ES-I3 (cell line): ENCODE results near the gene SWAP70.
A peak's percentile ranks its signal among the peaks of the same experiment; 100 is the strongest.

Experiments
- H3K36me3 ChIP-seq: 2 replicates; pipeline ENCODE4 v1.6.1; 2013; ENCODE audit warnings: mild to moderate bottlenecking, low read length, control low read depth, moderate library complexity; ENCODE audit not compliant: insufficient read depth
- H3K4me1 ChIP-seq: 2 replicates; pipeline ENCODE4 v1.6.1; 2013; ENCODE audit warnings: mild to moderate bottlenecking, control low read depth, low read length; ENCODE audit not compliant: insufficient read depth
- H3K9ac ChIP-seq: 2 replicates; pipeline ENCODE4 v1.6.1; 2013; ENCODE audit warnings: low read depth, mild to moderate bottlenecking, low read length, moderate library complexity
- H3K9me3 ChIP-seq: 2 replicates; pipeline ENCODE4 v1.6.1; 2013; ENCODE audit warnings: mild to moderate bottlenecking, low read length, moderate library complexity; ENCODE audit not compliant: control insufficient read depth, insufficient read depth

SWAP70 gene

GRCh38 chr11:9664276-9665171 is 647 bp downstream of the SWAP70 start:
- peak overlapping the region; percentile 92 for H3K9ac ChIP-seq
- no peaks in the 10 kb centered on the region for H3K36me3 ChIP-seq
- H3K4me1 ChIP-seq = no peaks in the 10 kb centered on the region
- H3K9me3 ChIP-seq = peaks cover 4% of the 10 kb centered on the region

- H3K4me1 ChIP-seq = no peaks in the 10 kb centered on the region
- no peaks in the 10 kb centered on the region for H3K36me3 ChIP-seq
- H3K9me3 ChIP-seq = peaks cover 4% of the 10 kb centered on the region
- H3K9ac ChIP-seq = peak overlapping the region; percentile 92; the same call in 1 of the 2 replicates
These were observed 1.9 kb downstream of the SWAP70 start for GRCh38 chr11:9665749-9666148.

- Histone ChIP-seq H3K4me1 (peaks cover 3% of the 10 kb centered on the region; the same call in 1 of the 2 replicates), H3K9ac (no peak overlapping the region), H3K9me3 (peaks cover 4% of the 10 kb centered on the region), H3K36me3 (no peaks in the 10 kb centered on the region)
These were observed 6.1 kb downstream of the SWAP70 start for GRCh38 chr11:9669954-9670353.

- Histone ChIP-seq H3K9ac (no peak overlapping the region), H3K36me3 (no peaks in the 10 kb centered on the region), H3K9me3 (no peaks in the 10 kb centered on the region), H3K4me1 (peaks cover 3% of the 10 kb centered on the region; the same call in 1 of the 2 replicates)
These were observed 8.5 kb downstream of the SWAP70 start for GRCh38 chr11:9672288-9672916.

- H3K9me3 ChIP-seq = no peaks in the 10 kb centered on the region
- H3K4me1 ChIP-seq = peaks cover 3% of the 10 kb centered on the region; the same call in 1 of the 2 replicates
- H3K9ac ChIP-seq = no peak overlapping the region
- no peaks in the 10 kb centered on the region for H3K36me3 ChIP-seq
These were observed 9.0 kb downstream of the SWAP70 start for GRCh38 chr11:9672918-9673317.

- no peak overlapping the region; the same call in 1 of the 2 replicates for H3K9ac ChIP-seq
- peaks cover 8% of the 10 kb centered on the region for H3K4me1 ChIP-seq
- H3K36me3 ChIP-seq = no peaks in the 10 kb centered on the region
- no peaks in the 10 kb centered on the region for H3K9me3 ChIP-seq
These were observed 11.8 kb downstream of the SWAP70 start for GRCh38 chr11:9675691-9676090.

GRCh38 chr11:9677951-9678350 is 14.1 kb downstream of the SWAP70 start:
- Histone ChIP-seq H3K9ac (no peak overlapping the region), H3K4me1 (peaks cover 20% of the 10 kb centered on the region), H3K9me3 (no peaks in the 10 kb centered on the region), H3K36me3 (no peaks in the 10 kb centered on the region)

- no peaks in the 10 kb centered on the region for H3K9me3 ChIP-seq
- no peaks in the 10 kb centered on the region for H3K36me3 ChIP-seq
- H3K9ac ChIP-seq = no peak overlapping the region
- H3K4me1 ChIP-seq = peaks cover 26% of the 10 kb centered on the region
These were observed 14.7 kb downstream of the SWAP70 start for GRCh38 chr11:9678576-9678975.

GRCh38 chr11:9680028-9680427 is 16.2 kb downstream of the SWAP70 start:
- Histone ChIP-seq H3K4me1 (peaks cover 25% of the 10 kb centered on the region), H3K36me3 (no peaks in the 10 kb centered on the region), H3K9ac (no peak overlapping the region), H3K9me3 (no peaks in the 10 kb centered on the region)

- Histone ChIP-seq H3K9me3 (no peaks in the 10 kb centered on the region), H3K36me3 (no peaks in the 10 kb centered on the region), H3K4me1 (peaks cover 25% of the 10 kb centered on the region), H3K9ac (no peak overlapping the region)
These were observed 17.9 kb downstream of the SWAP70 start for GRCh38 chr11:9681583-9682372.

- Histone ChIP-seq H3K9me3 (no peaks in the 10 kb centered on the region), H3K36me3 (no peaks in the 10 kb centered on the region), H3K4me1 (peaks cover 34% of the 10 kb centered on the region), H3K9ac (no peak overlapping the region)
These were observed 24.0 kb downstream of the SWAP70 start for GRCh38 chr11:9687711-9688477.

GRCh38 chr11:9688716-9689511 is 25.0 kb downstream of the SWAP70 start:
- Histone ChIP-seq H3K36me3 (no peaks in the 10 kb centered on the region), H3K9ac (no peak overlapping the region), H3K9me3 (no peaks in the 10 kb centered on the region), H3K4me1 (peaks cover 34% of the 10 kb centered on the region)

GRCh38 chr11:9689721-9690120 is 25.8 kb downstream of the SWAP70 start:
- no peak overlapping the region for H3K9ac ChIP-seq
- H3K9me3 ChIP-seq = no peaks in the 10 kb centered on the region
- no peaks in the 10 kb centered on the region; the same call in 1 of the 2 replicates for H3K36me3 ChIP-seq
- peaks cover 36% of the 10 kb centered on the region for H3K4me1 ChIP-seq
